GM06990 (cell line): ENCODE measurements around the gene MAOB.

Experiments
- DNase-seq: peaks from one replicate; pipeline ENCODE4 v3.0.0-alpha.2; 2011; ENCODE audit not compliant: insufficient read length; ENCODE audit errors: extremely low read depth
- H3K27me3 ChIP-seq: replicated peaks from 2 replicates; pipeline ENCODE4 v1.6.0; 2011; ENCODE audit warnings: low read length; ENCODE audit not compliant: control insufficient read depth, insufficient read depth
- H3K36me3 ChIP-seq: 2 replicates; pipeline ENCODE4 v1.5.1; 2011; ENCODE audit warnings: low read length; ENCODE audit not compliant: control insufficient read depth, insufficient read depth
- H3K4me3 ChIP-seq: replicated peaks from 2 replicates; pipeline ENCODE4 v1.5.1; 2011; ENCODE audit warnings: low read depth, mild to moderate bottlenecking, control low read depth, low read length
- CTCF ChIP-seq: IDR thresholded peaks from 2 replicates; pipeline ENCODE4 v1.5.1; 2011; ENCODE audit warnings: low read length, control low read depth, mild to moderate bottlenecking, inconsistent platforms; ENCODE audit not compliant: insufficient read depth, poor library complexity, severe bottlenecking

The MAOB gene

DNA sequence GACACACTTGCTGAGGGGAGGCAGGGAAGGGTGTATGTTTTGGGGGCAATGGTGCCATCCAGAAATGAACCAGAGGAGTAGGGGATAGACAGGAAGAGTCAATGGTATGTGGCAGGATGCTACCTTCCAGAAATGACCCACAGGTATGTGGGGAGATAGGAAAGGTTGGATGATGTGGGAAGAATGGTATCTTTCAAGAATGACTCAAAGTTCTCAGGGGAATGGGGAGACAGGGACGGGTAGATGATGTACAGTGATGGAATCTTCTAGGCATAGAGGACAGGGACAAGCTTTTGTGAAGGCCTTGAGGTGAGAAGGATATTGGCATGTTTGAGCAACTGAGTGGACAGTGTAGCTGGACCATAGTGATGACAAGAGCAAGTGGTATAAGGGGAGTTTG is 161.3 kb downstream of the MAOB start:
- Histone ChIP-seq H3K4me3 (no peak overlapping the region), H3K27me3 (no peaks in the 10 kb centered on the region), H3K36me3 (no peaks in the 10 kb centered on the region)
- DNase-seq = no peak
- TF ChIP-seq CTCF = no peak

GRCh38 chrX:43720082-43720481 is 162.2 kb downstream of the MAOB start:
- no peaks in the 10 kb centered on the region for H3K27me3 ChIP-seq
- H3K36me3 ChIP-seq = no peaks in the 10 kb centered on the region
- TF ChIP-seq CTCF = no peak
- no peak for DNase-seq
- no peak overlapping the region for H3K4me3 ChIP-seq

GRCh38 chrX:43718956-43719355 is 163.3 kb downstream of the MAOB start:
- Histone ChIP-seq H3K27me3 (no peaks in the 10 kb centered on the region), H3K36me3 (no peaks in the 10 kb centered on the region), H3K4me3 (no peak overlapping the region)
- no peak for TF ChIP-seq CTCF
- no peak for DNase-seq

DNA sequence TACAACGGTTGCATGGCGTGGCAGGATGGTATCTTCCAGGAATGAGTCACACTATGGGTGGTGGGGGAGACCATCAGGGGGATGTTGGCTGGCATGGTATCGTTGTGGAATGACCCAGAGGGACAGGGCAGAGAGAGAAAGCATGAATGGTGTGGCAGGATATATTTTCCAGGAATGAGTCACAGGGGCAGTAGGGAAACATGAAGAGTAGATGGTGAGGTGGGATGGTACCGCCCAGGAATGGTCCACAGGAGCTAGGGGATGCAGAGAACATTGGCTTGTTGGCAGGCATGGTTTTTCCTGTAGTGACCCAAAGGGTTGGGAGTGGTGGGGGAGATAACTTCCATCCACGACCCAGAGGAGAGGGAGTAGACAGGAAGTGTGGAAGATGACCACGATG is 163.7 kb downstream of the MAOB start:
- Histone ChIP-seq H3K36me3 (no peaks in the 10 kb centered on the region), H3K27me3 (no peaks in the 10 kb centered on the region), H3K4me3 (no peak overlapping the region)
- no peak for DNase-seq
- no peak for TF ChIP-seq CTCF

DNA sequence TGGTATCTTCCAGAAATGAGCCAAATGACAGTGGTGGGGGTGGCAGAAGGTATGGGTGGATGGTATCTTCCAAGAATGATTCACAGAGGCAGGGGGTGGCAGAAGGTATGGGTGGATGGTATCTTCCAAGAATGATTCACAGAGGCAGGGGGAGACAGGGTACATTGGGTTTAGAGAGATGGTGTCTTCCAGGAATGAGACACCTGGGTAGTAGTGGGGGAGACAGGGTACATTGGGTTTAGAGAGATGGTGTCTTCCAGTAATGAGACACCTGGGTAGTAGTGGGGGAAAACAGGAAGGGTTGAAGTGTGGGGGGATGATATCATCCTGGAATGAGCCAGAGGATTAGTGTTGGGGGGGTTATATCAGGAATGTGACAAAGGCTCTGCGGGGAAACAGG is 164.2 kb downstream of the MAOB start:
- DNase-seq = no peak
- Histone ChIP-seq H3K27me3 (no peaks in the 10 kb centered on the region), H3K4me3 (no peak overlapping the region), H3K36me3 (no peaks in the 10 kb centered on the region)
- no peak for TF ChIP-seq CTCF

GRCh38 chrX:43717161-43717560 is 165.1 kb downstream of the MAOB start:
- H3K36me3 ChIP-seq = no peaks in the 10 kb centered on the region
- no peak for TF ChIP-seq CTCF

More at GRCh38 chrX:43717161-43717560, 165.1 kb downstream of the MAOB start:
- Histone ChIP-seq H3K4me3 (no peak overlapping the region), H3K27me3 (no peaks in the 10 kb centered on the region)
- DNase-seq = no peak
